HG02678 (cell line): ENCODE results near the gene CAVIN1.
"Not testable (repeated sequence)": the region's sequence is repeated elsewhere in the genome, so short reads cannot be mapped to it uniquely, and the experiment has no call there.

Experiments
- ATAC-seq: cut with Tn5 transposase; IDR thresholded peaks from one replicate; pipeline ENCODE4 v1.9.1; 2021; ENCODE audit warnings: mild to moderate bottlenecking, moderate library complexity; ENCODE audit not compliant: unreplicated experiment

The CAVIN1 gene

GRCh38 chr17:42431758-42432161 is 8.7 kb upstream of the CAVIN1 start:
- no peak for ATAC-seq

- ATAC-seq, result no peak
These were observed 6.8 kb upstream of the CAVIN1 start for GRCh38 chr17:42429726-42430447.

- no peak for ATAC-seq
These were observed 5.3 kb upstream of the CAVIN1 start for GRCh38 chr17:42428141-42428944.

- no peak for ATAC-seq
These were observed 2.0 kb upstream of the CAVIN1 start for GRCh38 chr17:42424991-42425610.

GRCh38 chr17:42423766-42424165 is 710 bp upstream of the CAVIN1 start:
- ATAC-seq, result no peak

GRCh38 chr17:42422412-42422957 is 571 bp downstream of the CAVIN1 start:
- ATAC-seq, result no peak

- no peak for ATAC-seq
These were observed 1.3 kb downstream of the CAVIN1 start for GRCh38 chr17:42421507-42422338.

- no peak for ATAC-seq
These were observed 1.9 kb downstream of the CAVIN1 start for GRCh38 chr17:42421136-42421506.

- not testable (repeated sequence) for ATAC-seq
These were observed 5.1 kb downstream of the CAVIN1 start for GRCh38 chr17:42417981-42418380.

- no peak for ATAC-seq
These were observed 8.2 kb downstream of the CAVIN1 start for GRCh38 chr17:42414704-42415409.

- no peak for ATAC-seq
These were observed 9.5 kb downstream of the CAVIN1 start for GRCh38 chr17:42413464-42414040.

GRCh38 chr17:42411905-42412679 is 11.0 kb downstream of the CAVIN1 start:
- ATAC-seq, result no peak

GRCh38 chr17:42411361-42411760 is 11.7 kb downstream of the CAVIN1 start:
- no peak for ATAC-seq

GRCh38 chr17:42410319-42410685 is 12.8 kb downstream of the CAVIN1 start:
- ATAC-seq, result no peak

- ATAC-seq, result no peak
These were observed 13.3 kb downstream of the CAVIN1 start for GRCh38 chr17:42409523-42410318.

GRCh38 chr17:42408061-42408460 is 15.0 kb downstream of the CAVIN1 start:
- no peak for ATAC-seq

GRCh38 chr17:42407289-42407836 is 15.7 kb downstream of the CAVIN1 start:
- ATAC-seq, result peak; percentile 52
